Measurements from ENCODE around the gene NAV2.

GRCh38 chr11:19853016-19853415 lies 140.4 kb downstream of the NAV2 start:
- TF ChIP-seq CTCF (IDR thresholded peaks at IDR 0.05): no peak
- TF ChIP-seq REST (IDR thresholded peaks at IDR 0.05; ENCODE audit: insufficient read depth in 1 of 2, low read depth in 2 of 2, low read length in 1 of 2): no peak
